Duodenal mucosa (tissue), 2 donors: ENCODE results near the gene REPS2.
"Not testable (repeated sequence)": the region's sequence is repeated elsewhere in the genome, so short reads cannot be mapped to it uniquely, and the experiment has no call there.

ENCODE experiments used
- H3K27ac ChIP-seq: one replicate; pipeline ENCODE4 v1.7.0; 2013; ENCODE audit warnings: low read depth, low read length
- H3K27me3 ChIP-seq, 2 donors: one replicate each; pipeline ENCODE4 v1.7.0; 2013; ENCODE audit warnings: low read length in 2 of 2, control low read depth in 1 of 2; ENCODE audit not compliant: insufficient read depth in 2 of 2, control insufficient read depth in 1 of 2
- H3K36me3 ChIP-seq, 2 donors: one replicate each; pipeline ENCODE4 v1.7.0; 2013; ENCODE audit warnings: low read length in 2 of 2, control low read depth in 1 of 2; ENCODE audit not compliant: insufficient read depth in 2 of 2, control insufficient read depth in 1 of 2
- H3K4me1 ChIP-seq, 2 donors: one replicate each; pipeline ENCODE4 v1.7.0; 2013; ENCODE audit warnings: low read length in 2 of 2, control low read depth in 1 of 2; ENCODE audit not compliant: insufficient read depth in 2 of 2, control insufficient read depth in 1 of 2
- H3K4me3 ChIP-seq, 2 donors: one replicate each; pipeline ENCODE4 v1.7.0; 2013; ENCODE audit warnings: low read length in 2 of 2, low read depth in 1 of 2
- H3K9ac ChIP-seq, 2 donors: one replicate each; pipeline ENCODE4 v1.7.0; 2013; ENCODE audit warnings: low read length in 2 of 2, low read depth in 1 of 2
- H3K9me3 ChIP-seq, 2 donors: one replicate each; pipeline ENCODE4 v1.7.0; 2013; ENCODE audit warnings: low read length in 2 of 2, control low read depth in 1 of 2; ENCODE audit not compliant: control insufficient read depth in 1 of 2

REPS2 gene

GRCh38 chrX:16962661-16963060 is 16.2 kb downstream of the REPS2 start:
- H3K9ac ChIP-seq, H3K27ac ChIP-seq, H3K9me3 ChIP-seq, H3K36me3 ChIP-seq, H3K27me3 ChIP-seq, H3K4me3 ChIP-seq, H3K4me1 ChIP-seq: not testable (repeated sequence)

GRCh38 chrX:16963216-16963615 is 16.8 kb downstream of the REPS2 start:
- no peak overlapping the region for H3K9ac ChIP-seq
- H3K9me3 ChIP-seq = no peaks in the 10 kb centered on the region
- H3K36me3 ChIP-seq = no peaks in the 10 kb centered on the region
- no peak overlapping the region for H3K27ac ChIP-seq
- no peaks in the 10 kb centered on the region for H3K4me1 ChIP-seq
- H3K27me3 ChIP-seq = no peaks in the 10 kb centered on the region
- no peak overlapping the region for H3K4me3 ChIP-seq

GRCh38 chrX:16964976-16965375 is 18.5 kb downstream of the REPS2 start:
- H3K27ac ChIP-seq, H3K27me3 ChIP-seq, H3K9ac ChIP-seq, H3K9me3 ChIP-seq, H3K4me3 ChIP-seq, H3K4me1 ChIP-seq, H3K36me3 ChIP-seq: not testable (repeated sequence)

- H3K4me1 ChIP-seq = no peaks in the 10 kb centered on the region
Observed at GRCh38 chrX:16966752-16967448, 20.4 kb downstream of the REPS2 start.

GRCh38 chrX:16968753-16969152 is 22.3 kb downstream of the REPS2 start:
- not testable (repeated sequence) for H3K36me3 ChIP-seq, H3K9me3 ChIP-seq, H3K9ac ChIP-seq, H3K27ac ChIP-seq, H3K27me3 ChIP-seq, H3K4me3 ChIP-seq, H3K4me1 ChIP-seq

More at GRCh38 chrX:16966752-16967448, 20.4 kb downstream of the REPS2 start:
- no peak overlapping the region for H3K9ac ChIP-seq
- no peak overlapping the region for H3K4me3 ChIP-seq
- H3K27ac ChIP-seq = no peak overlapping the region
- no peaks in the 10 kb centered on the region for H3K36me3 ChIP-seq
- no peaks in the 10 kb centered on the region for H3K27me3 ChIP-seq
- H3K9me3 ChIP-seq = no peaks in the 10 kb centered on the region

GRCh38 chrX:16970977-16971376 is 24.5 kb downstream of the REPS2 start:
- Histone ChIP-seq H3K9ac (no peak overlapping the region), H3K4me1 (no peaks in the 10 kb centered on the region), H3K36me3 (no peaks in the 10 kb centered on the region), H3K4me3 (no peak overlapping the region), H3K9me3 (no peaks in the 10 kb centered on the region), H3K27ac (no peak overlapping the region), H3K27me3 (no peaks in the 10 kb centered on the region)

GRCh38 chrX:16971694-16972093 is 25.2 kb downstream of the REPS2 start:
- Histone ChIP-seq H3K36me3 (no peaks in the 10 kb centered on the region), H3K9me3 (no peaks in the 10 kb centered on the region), H3K4me1 (no peaks in the 10 kb centered on the region), H3K27ac (no peak overlapping the region), H3K27me3 (no peaks in the 10 kb centered on the region), H3K9ac (no peak overlapping the region), H3K4me3 (no peak overlapping the region)

GRCh38 chrX:16975233-16975632 is 28.8 kb downstream of the REPS2 start:
- H3K9me3 ChIP-seq = no peaks in the 10 kb centered on the region
- no peak overlapping the region for H3K4me3 ChIP-seq
- H3K4me1 ChIP-seq = no peaks in the 10 kb centered on the region
- no peaks in the 10 kb centered on the region for H3K36me3 ChIP-seq
- H3K27me3 ChIP-seq = no peaks in the 10 kb centered on the region
- no peak overlapping the region for H3K9ac ChIP-seq
- no peak overlapping the region for H3K27ac ChIP-seq

GRCh38 chrX:16977771-16978170 is 31.3 kb downstream of the REPS2 start:
- no peaks in the 10 kb centered on the region for H3K27me3 ChIP-seq
- H3K4me1 ChIP-seq = no peaks in the 10 kb centered on the region
- H3K9ac ChIP-seq = no peak overlapping the region
- no peaks in the 10 kb centered on the region for H3K9me3 ChIP-seq
- H3K36me3 ChIP-seq = no peaks in the 10 kb centered on the region
- H3K4me3 ChIP-seq = no peak overlapping the region
- no peak overlapping the region for H3K27ac ChIP-seq

- no peak overlapping the region for H3K4me3 ChIP-seq
- no peak overlapping the region for H3K9ac ChIP-seq
- H3K36me3 ChIP-seq = no peaks in the 10 kb centered on the region
- H3K27me3 ChIP-seq = no peaks in the 10 kb centered on the region
- no peaks in the 10 kb centered on the region for H3K9me3 ChIP-seq
- no peaks in the 10 kb centered on the region for H3K4me1 ChIP-seq
- no peak overlapping the region for H3K27ac ChIP-seq
Observed at GRCh38 chrX:16978193-16978984, 31.9 kb downstream of the REPS2 start.
